Lower leg skin (tissue), 3 donors: ENCODE results near the gene ZNF608.

Experiments
- POLR2A ChIP-seq, 2 donors: fragments of 450-650 bp; IDR thresholded peaks; one replicate each; pipeline ENCODE4 v1.6.1; 2016 to 2017; ENCODE audit warnings: antibody characterized with exemption in 2 of 2, mild to moderate bottlenecking in 1 of 2, moderate library complexity in 1 of 2
- TF ChIP-seq, protein P1 (sequence below), 3 donors: fragments of 450-650 bp; IDR thresholded peaks; one replicate each; pipeline ENCODE4 v1.5.1; 2016; ENCODE audit warnings: antibody characterized with exemption in 3 of 3, mild to moderate bottlenecking in 3 of 3, moderate library complexity in 2 of 3

DNA sequence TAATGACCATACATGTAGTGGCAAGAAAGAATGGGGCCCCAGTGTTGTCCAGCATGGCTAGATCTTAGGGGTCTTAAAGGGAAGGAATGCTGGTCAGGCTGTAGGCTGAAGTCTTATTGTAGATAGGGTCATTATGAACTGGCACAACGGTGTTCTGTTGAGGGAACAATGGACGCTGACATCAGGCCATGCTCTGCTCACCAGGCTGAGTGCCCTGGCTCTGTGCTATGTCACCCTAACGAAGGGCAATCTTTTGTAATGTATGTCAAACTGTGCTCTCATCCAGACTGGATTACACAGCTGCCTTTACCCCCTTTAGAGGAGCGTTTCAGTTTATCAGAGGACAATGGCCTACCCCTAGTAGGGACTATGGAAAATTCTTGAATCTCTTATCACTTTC is 14.6 kb upstream of the ZNF608 start:
- TF ChIP-seq, protein P1, sequence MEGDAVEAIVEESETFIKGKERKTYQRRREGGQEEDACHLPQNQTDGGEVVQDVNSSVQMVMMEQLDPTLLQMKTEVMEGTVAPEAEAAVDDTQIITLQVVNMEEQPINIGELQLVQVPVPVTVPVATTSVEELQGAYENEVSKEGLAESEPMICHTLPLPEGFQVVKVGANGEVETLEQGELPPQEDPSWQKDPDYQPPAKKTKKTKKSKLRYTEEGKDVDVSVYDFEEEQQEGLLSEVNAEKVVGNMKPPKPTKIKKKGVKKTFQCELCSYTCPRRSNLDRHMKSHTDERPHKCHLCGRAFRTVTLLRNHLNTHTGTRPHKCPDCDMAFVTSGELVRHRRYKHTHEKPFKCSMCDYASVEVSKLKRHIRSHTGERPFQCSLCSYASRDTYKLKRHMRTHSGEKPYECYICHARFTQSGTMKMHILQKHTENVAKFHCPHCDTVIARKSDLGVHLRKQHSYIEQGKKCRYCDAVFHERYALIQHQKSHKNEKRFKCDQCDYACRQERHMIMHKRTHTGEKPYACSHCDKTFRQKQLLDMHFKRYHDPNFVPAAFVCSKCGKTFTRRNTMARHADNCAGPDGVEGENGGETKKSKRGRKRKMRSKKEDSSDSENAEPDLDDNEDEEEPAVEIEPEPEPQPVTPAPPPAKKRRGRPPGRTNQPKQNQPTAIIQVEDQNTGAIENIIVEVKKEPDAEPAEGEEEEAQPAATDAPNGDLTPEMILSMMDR (IDR thresholded peaks at IDR 0.05), result no peak
- no peak for TF ChIP-seq POLR2A (IDR thresholded peaks at IDR 0.05)
